ENCODE data around the gene STIM1.

Gene STIM1

DNA sequence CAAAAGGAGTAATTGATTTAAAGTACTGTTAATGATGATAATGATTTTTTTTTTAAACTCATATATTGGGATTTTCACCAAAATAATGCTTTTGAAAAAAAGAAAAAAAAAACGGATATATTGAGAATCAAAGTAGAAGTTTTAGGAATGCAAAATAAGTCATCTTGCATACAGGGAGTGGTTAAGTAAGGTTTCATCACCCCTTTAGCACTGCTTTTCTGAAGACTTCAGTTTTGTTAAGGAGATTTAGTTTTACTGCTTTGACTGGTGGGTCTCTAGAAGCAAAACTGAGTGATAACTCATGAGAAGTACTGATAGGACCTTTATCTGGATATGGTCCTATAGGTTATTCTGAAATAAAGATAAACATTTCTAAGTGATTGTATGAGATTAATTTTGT lies 283.0 kb downstream of the STIM1 start:
- DNase-seq: no peak

DNA sequence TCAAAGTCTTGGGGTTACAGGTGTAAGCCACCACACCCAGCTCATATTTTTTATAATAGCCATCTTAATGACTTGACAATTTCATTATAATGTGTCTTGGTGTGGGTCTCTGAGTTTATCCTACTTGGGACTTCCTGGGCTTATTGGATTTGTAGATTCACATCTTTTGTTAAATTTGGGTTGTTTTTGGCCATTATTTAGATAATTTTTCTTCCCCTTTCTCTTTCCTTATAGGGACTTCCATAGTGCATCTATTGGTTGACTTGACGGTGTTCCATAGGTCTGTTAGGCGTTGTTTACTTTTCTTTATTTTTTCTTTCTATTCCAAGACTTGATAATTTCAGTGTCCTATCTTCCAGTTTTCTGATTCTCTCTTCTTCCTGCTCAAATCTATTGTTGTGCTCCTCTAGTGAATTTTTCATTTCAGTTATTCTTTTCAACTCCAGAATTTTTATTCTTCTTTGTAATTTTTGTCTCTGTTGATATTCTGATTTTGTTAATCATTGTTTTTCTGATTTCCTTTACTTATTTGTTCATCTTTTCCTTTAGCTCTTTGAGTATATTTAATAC lies 284.7 kb downstream of the STIM1 start:
- no peak for DNase-seq
